Endothelial cell of umbilical vein (primary cell): Measurements from ENCODE around the gene XRCC6. TPM values are rescaled to one million over a fixed set of nuclear protein-coding genes. Genes with fewer than 3 reads are reported as not detected.

Experiments used
- BruUV-seq: library from RNA; stranded (reverse); fragments of 400-500 nt; replicated peaks from 2 replicates; lab custom pipeline; 2021; lab: Mats Ljungman, UMichigan
- CTCF ChIA-PET: fragments of 300-600, 350-600 bp; sonication (Branson Sonifier 250); formaldehyde crosslinking; loops from one replicate; lab custom pipeline; 2021; ENCODE audit warnings: antibody characterized with exemption, inconsistent platforms; lab: Charles Lee
- POLR2A ChIA-PET: fragments of 300-600, 350-600 bp; sonication (Branson Sonifier 250); formaldehyde crosslinking; loops from one replicate; lab custom pipeline; 2021; ENCODE audit warnings: antibody characterized with exemption, inconsistent platforms; lab: Charles Lee
- DNase-seq: peaks from one replicate; pipeline ENCODE4 v3.0.0-alpha.2; 2011; ENCODE audit warnings: low read depth, low spot score
- FAIRE-seq: peaks from 2 replicates; lab custom pipeline; 2011; peaks lifted over from hg19 to GRCh38; lab: Jason Lieb, UNC
- H2AFZ ChIP-seq: 2 replicates; pipeline ENCODE4 v1.6.0; 2012; ENCODE audit warnings: low read depth, low read length, control low read depth, inconsistent platforms
- H3K27ac ChIP-seq: 2 replicates; pipeline ENCODE4 v1.5.1; 2011; ENCODE audit warnings: low read depth, mild to moderate bottlenecking, control low read depth, low read length, moderate library complexity; ENCODE audit not compliant: insufficient read depth
- H3K27me3 ChIP-seq, 2 experiments: 2 replicates each; pipeline versions ENCODE4 v1.6.0 to v1.6.1; 2011; ENCODE audit warnings: low read length in 2 of 2, mixed read lengths in 1 of 2; ENCODE audit not compliant: control insufficient read depth in 2 of 2, insufficient read depth in 2 of 2
- H3K36me3 ChIP-seq, 2 experiments: 2 replicates in 1 of 2; 3 replicates in 1 of 2; pipeline ENCODE4 v1.5.1; 2011; ENCODE audit warnings: low read length in 2 of 2, mild to moderate bottlenecking in 1 of 2, moderate library complexity in 1 of 2; ENCODE audit not compliant: control insufficient read depth in 2 of 2, insufficient read depth in 2 of 2; ENCODE audit errors: extremely low read depth in 1 of 2
- H3K4me1 ChIP-seq: 3 replicates; pipeline ENCODE4 v1.5.1; 2011; ENCODE audit warnings: mild to moderate bottlenecking, low read length; ENCODE audit not compliant: control insufficient read depth, insufficient read depth; ENCODE audit errors: extremely low read depth
- H3K4me2 ChIP-seq: 2 replicates; pipeline ENCODE4 v1.6.1; 2011; ENCODE audit warnings: low read length, control low read depth, mixed read lengths; ENCODE audit not compliant: insufficient read depth
- H3K4me3 ChIP-seq, 3 experiments: fragments of 200-600 bp in 1 of 3; sonication (generic), shearing (Covaris generic) in 1 of 3; replicated peaks in 1 of 3; 2 replicates each; pipeline ENCODE4 v1.5.1; 2011 to 2016; ENCODE audit warnings: control low read depth in 3 of 3, low read length in 3 of 3, mild to moderate bottlenecking in 2 of 3, inconsistent platforms in 1 of 3, low read depth in 1 of 3, moderate library complexity in 1 of 3; ENCODE audit not compliant: insufficient read depth in 1 of 3
- H3K79me2 ChIP-seq: 2 replicates; pipeline ENCODE4 v1.6.0; 2012; ENCODE audit warnings: low read length, inconsistent platforms; ENCODE audit not compliant: control insufficient read depth, insufficient read depth
- H3K9ac ChIP-seq: replicated peaks from 2 replicates; pipeline ENCODE3; 2011; ENCODE audit warnings: low read length, control low read depth; ENCODE audit not compliant: insufficient read depth; ENCODE audit errors: extremely low read depth
- H3K9me1 ChIP-seq: replicated peaks from 3 replicates; pipeline ENCODE4 v1.6.0; 2011; ENCODE audit warnings: mild to moderate bottlenecking, low read length; ENCODE audit not compliant: control insufficient read depth, insufficient read depth; ENCODE audit errors: extremely low read depth
- H3K9me3 ChIP-seq: replicated peaks from 2 replicates; pipeline ENCODE4 v1.5.1; 2012; ENCODE audit warnings: low read length, inconsistent platforms; ENCODE audit not compliant: control insufficient read depth, insufficient read depth
- H4K20me1 ChIP-seq: replicated peaks from 2 replicates; pipeline ENCODE3; 2011; ENCODE audit warnings: mild to moderate bottlenecking, low read length; ENCODE audit not compliant: control insufficient read depth, insufficient read depth; ENCODE audit errors: extremely low read depth
- EZH2 ChIP-seq: IDR thresholded peaks from 2 replicates; pipeline ENCODE4 v1.6.1; 2012; ENCODE audit warnings: borderline replicate concordance, low read depth, mild to moderate bottlenecking, moderate library complexity, low read length, inconsistent platforms; ENCODE audit not compliant: severe bottlenecking
- FOS ChIP-seq: IDR thresholded peaks from 2 replicates; pipeline ENCODE4 v1.6.1; 2011; ENCODE audit warnings: mild to moderate bottlenecking, low read length, moderate library complexity, borderline replicate concordance; ENCODE audit not compliant: insufficient read depth
- GATA2 ChIP-seq: IDR thresholded peaks from 2 replicates; pipeline ENCODE4 v1.7.0; 2011; ENCODE audit warnings: low read depth, mild to moderate bottlenecking, moderate library complexity, mixed read lengths, low read length; ENCODE audit not compliant: insufficient read length, insufficient read depth
- JUN ChIP-seq: IDR thresholded peaks from 2 replicates; pipeline ENCODE4 v1.6.1; 2011; ENCODE audit warnings: borderline replicate concordance, low read depth; ENCODE audit not compliant: insufficient read length, insufficient read depth
- MYC ChIP-seq: IDR thresholded peaks from one replicate; pipeline ENCODE4 v1.6.1; 2011; ENCODE audit warnings: mild to moderate bottlenecking, low read depth, low read length
- POLR2A ChIP-seq: IDR thresholded peaks from 2 replicates; pipeline ENCODE4 v1.6.1; 2012; ENCODE audit warnings: low read depth, mild to moderate bottlenecking, control low read depth, low read length
- POLR2AphosphoS5 ChIP-seq: IDR thresholded peaks from 2 replicates; pipeline ENCODE4 v1.6.1; 2012; ENCODE audit warnings: low read depth, mild to moderate bottlenecking, control low read depth, low read length, moderate library complexity; ENCODE audit not compliant: insufficient read depth
- dilution Hi-C: fragments of 300-500 bp; cut with MboI; formaldehyde crosslinking; loops from one replicate; pipeline ENCODE4 v1.15.0; 2019; ENCODE audit warnings: low sequenced_read_pairs; ENCODE audit not compliant: extremely low pct_ligation_motif_present
- intact Hi-C: fragments of 100-400 bp; cut with micrococcal nuclease; formaldehyde crosslinking; loops from one replicate; pipeline ENCODE4 v1.10.0; 2022
- polyA plus RNA-seq, 4 experiments: library from polyadenylated mRNA; depleted of rRNA in 3 of 4; stranded (reverse) in 3 of 4; unstranded in 1 of 4; fragments of >200 nt; gene quantifications; 2 replicates each; pipeline versions ENCODE4 v1.2.1 to v1.2.3, GENCODE V29; 2011 to 2012; ENCODE audit warnings: missing spikeins in 1 of 4
- total RNA-seq: library from RNA; stranded (reverse); gene quantifications from 2 replicates; pipeline ENCODE4 v1.2.3, GENCODE V29; 2021
- TF ChIP-seq, protein P1 (sequence below): IDR thresholded peaks from 2 replicates; pipeline ENCODE4 v1.6.1; 2011; ENCODE audit not compliant: insufficient read depth, insufficient read length
- TF ChIP-seq, protein P2 (sequence below), 2 donors: IDR thresholded peaks; 1 replicate in 1 of 2; 2 replicates in 1 of 2; pipeline ENCODE4 v1.5.1; 2011; ENCODE audit warnings: low read length in 2 of 2, mild to moderate bottlenecking in 2 of 2, moderate library complexity in 2 of 2, control low read depth in 1 of 2, inconsistent platforms in 1 of 2, low read depth in 1 of 2; ENCODE audit not compliant: insufficient read depth in 1 of 2; ENCODE audit errors: extremely low read depth in 1 of 2

The XRCC6 gene
- total and polyA plus RNA-seq, 2 donors (not counting 3 experiments of a cell fraction or from before 2014, with no cell fraction given) = 117 to 309 TPM

DNA sequence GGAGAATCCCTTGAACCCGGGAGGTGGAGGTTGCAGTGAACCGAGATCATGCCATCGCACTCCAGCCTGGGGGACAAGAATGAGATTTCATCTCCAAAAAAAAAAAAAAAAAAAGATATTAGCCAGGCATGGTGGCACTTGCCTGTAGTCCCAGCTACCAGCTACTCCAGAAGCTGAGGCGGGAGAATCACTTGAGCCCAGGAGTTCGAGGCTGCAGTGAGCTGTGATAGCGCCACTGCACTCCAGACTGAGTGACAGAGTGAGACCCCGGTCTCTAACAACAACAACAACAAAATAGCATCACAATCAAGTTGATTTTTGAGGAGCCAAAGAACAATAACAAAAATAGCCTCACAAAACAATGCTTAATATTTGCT is 33.8 kb upstream of the XRCC6 start:
- no peak for FAIRE-seq
- Histone ChIP-seq H3K9me3 (no peaks in the 10 kb centered on the region), H3K4me3 (no peak overlapping the region), H2AFZ (no peak overlapping the region), H3K4me1 (peaks cover 6% of the 10 kb centered on the region), H3K9me1 (no peaks in the 10 kb centered on the region), H3K79me2 (peaks cover 2% of the 10 kb centered on the region), H3K9ac (no peak overlapping the region), H3K36me3 (no peaks in the 10 kb centered on the region), H3K27me3 (no peaks in the 10 kb centered on the region), H3K27ac (no peak overlapping the region), H4K20me1 (no peaks in the 10 kb centered on the region), H3K4me2 (no peak overlapping the region)
- POLR2A ChIA-PET = no interaction called here
- TF ChIP-seq MYC (no peak), POLR2A (no peak), FOS (no peak), EZH2 (no peak), GATA2 (no peak), POLR2AphosphoS5 (no peak), JUN (no peak)
- TF ChIP-seq, protein P1, sequence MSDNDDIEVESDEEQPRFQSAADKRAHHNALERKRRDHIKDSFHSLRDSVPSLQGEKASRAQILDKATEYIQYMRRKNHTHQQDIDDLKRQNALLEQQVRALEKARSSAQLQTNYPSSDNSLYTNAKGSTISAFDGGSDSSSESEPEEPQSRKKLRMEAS = no peak
- TF ChIP-seq, protein P2, sequence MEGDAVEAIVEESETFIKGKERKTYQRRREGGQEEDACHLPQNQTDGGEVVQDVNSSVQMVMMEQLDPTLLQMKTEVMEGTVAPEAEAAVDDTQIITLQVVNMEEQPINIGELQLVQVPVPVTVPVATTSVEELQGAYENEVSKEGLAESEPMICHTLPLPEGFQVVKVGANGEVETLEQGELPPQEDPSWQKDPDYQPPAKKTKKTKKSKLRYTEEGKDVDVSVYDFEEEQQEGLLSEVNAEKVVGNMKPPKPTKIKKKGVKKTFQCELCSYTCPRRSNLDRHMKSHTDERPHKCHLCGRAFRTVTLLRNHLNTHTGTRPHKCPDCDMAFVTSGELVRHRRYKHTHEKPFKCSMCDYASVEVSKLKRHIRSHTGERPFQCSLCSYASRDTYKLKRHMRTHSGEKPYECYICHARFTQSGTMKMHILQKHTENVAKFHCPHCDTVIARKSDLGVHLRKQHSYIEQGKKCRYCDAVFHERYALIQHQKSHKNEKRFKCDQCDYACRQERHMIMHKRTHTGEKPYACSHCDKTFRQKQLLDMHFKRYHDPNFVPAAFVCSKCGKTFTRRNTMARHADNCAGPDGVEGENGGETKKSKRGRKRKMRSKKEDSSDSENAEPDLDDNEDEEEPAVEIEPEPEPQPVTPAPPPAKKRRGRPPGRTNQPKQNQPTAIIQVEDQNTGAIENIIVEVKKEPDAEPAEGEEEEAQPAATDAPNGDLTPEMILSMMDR (IDR thresholded peaks at IDR 0.05; ENCODE audit: extremely low read depth in 1 of 2, insufficient read depth in 1 of 2, low read depth in 1 of 2, low read length in 2 of 2) = no peak
- dilution Hi-C loops (no loop called here), intact Hi-C loops (no loop called here)
- CTCF ChIA-PET = interaction anchor here (1.3 kb wide), 1 partner anchor 44 kb away, joined by 3 read pairs; no protein-coding TSS in a partner anchor
- no peak for DNase-seq
- no TSS peak for BruUV-seq
